Osteoblast (primary cell): Measurements from ENCODE around the gene ADGRA1. TPM values are rescaled to one million over a fixed set of nuclear protein-coding genes. Genes with fewer than 3 reads are reported as not detected.

ENCODE experiments used
- DNase-seq: peaks from one replicate; pipeline ENCODE4 v3.0.0; 2011; ENCODE audit warnings: low spot score, mixed read lengths; ENCODE audit not compliant: insufficient read length; ENCODE audit errors: missing footprints
- H2AFZ ChIP-seq: 2 replicates; pipeline ENCODE4 v1.6.0; 2011; ENCODE audit warnings: mild to moderate bottlenecking, low read length
- H3K27ac ChIP-seq: 2 replicates; pipeline ENCODE4 v1.5.1; 2011; ENCODE audit warnings: mild to moderate bottlenecking, low read depth, low read length, moderate library complexity
- H3K27me3 ChIP-seq: 2 replicates; pipeline ENCODE4 v1.6.0; 2012; ENCODE audit warnings: mild to moderate bottlenecking, control low read depth, inconsistent platforms, low read length, moderate library complexity; ENCODE audit not compliant: insufficient read depth
- H3K36me3 ChIP-seq: 2 replicates; pipeline ENCODE4 v1.5.1; 2011; ENCODE audit warnings: mild to moderate bottlenecking, low read length, control low read depth, moderate library complexity; ENCODE audit not compliant: insufficient read depth
- H3K4me1 ChIP-seq: 2 replicates; pipeline ENCODE4 v1.5.1; 2011; ENCODE audit warnings: mild to moderate bottlenecking, low read length, control low read depth, moderate library complexity; ENCODE audit not compliant: insufficient read depth
- H3K4me2 ChIP-seq: 2 replicates; pipeline ENCODE4 v1.6.0; 2011; ENCODE audit warnings: mild to moderate bottlenecking, low read length; ENCODE audit not compliant: insufficient read depth
- H3K4me3 ChIP-seq: fragments of 200-600 bp; sonication (generic); 3 replicates; pipeline ENCODE4 v1.5.1; 2012; ENCODE audit warnings: mild to moderate bottlenecking, low read length, inconsistent platforms; ENCODE audit not compliant: insufficient read depth
- H3K79me2 ChIP-seq: 2 replicates; pipeline ENCODE4 v1.6.0; 2012; ENCODE audit warnings: mild to moderate bottlenecking, low read length, control low read depth, inconsistent platforms; ENCODE audit not compliant: insufficient read depth
- H3K9me3 ChIP-seq: 2 replicates; pipeline ENCODE4 v1.5.1; 2011; ENCODE audit warnings: low read depth, low read length, control low read depth
- H4K20me1 ChIP-seq: 2 replicates; pipeline ENCODE4 v1.6.0; 2012; ENCODE audit warnings: mild to moderate bottlenecking, low read length, control low read depth; ENCODE audit not compliant: insufficient read depth
- CTCF ChIP-seq: IDR thresholded peaks from 2 replicates; pipeline ENCODE4 v1.5.1; 2011; ENCODE audit warnings: mild to moderate bottlenecking, low read depth, low read length, moderate library complexity; ENCODE audit errors: extremely low read depth
- total RNA-seq: library from RNA; depleted of rRNA; stranded (reverse); fragments of >200 nt; gene quantifications from 2 replicates; pipeline ENCODE4 v1.2.3, GENCODE V29; 2012

ADGRA1 gene
- total RNA-seq, 1 donor, result not detected

GRCh38 chr10:133059571-133059970 is 28.2 kb upstream of the ADGRA1 start:
- no peak for DNase-seq
- Histone ChIP-seq H3K27me3 (no peaks in the 10 kb centered on the region), H4K20me1 (no peaks in the 10 kb centered on the region), H3K27ac (no peak overlapping the region), H3K36me3 (no peaks in the 10 kb centered on the region), H3K79me2 (no peaks in the 10 kb centered on the region), H2AFZ (no peak overlapping the region), H3K9me3 (no peaks in the 10 kb centered on the region), H3K4me3 (no peak overlapping the region), H3K4me1 (no peaks in the 10 kb centered on the region), H3K4me2 (no peak overlapping the region)
- no peak for TF ChIP-seq CTCF

DNA sequence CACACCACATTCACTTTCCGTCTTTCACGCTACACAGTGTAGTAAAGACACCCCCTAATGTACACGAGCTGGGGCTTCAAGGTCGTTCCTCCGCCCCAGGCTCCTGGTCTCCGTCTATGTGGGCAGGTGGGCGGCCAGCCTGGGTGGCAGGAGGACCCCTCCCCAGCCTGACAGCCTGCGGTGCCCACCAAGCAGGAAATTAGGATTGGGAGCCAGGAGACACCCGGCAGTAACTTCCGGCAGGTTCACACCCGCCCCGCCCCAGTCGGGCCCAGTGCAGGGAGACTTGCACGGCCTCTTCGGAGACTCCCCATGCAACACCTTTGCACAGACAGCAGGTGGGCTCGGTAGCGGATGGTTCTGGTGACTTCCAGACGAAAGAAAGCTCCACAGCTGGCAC is 27.7 kb upstream of the ADGRA1 start:
- Histone ChIP-seq H3K27ac (no peak overlapping the region), H3K36me3 (no peaks in the 10 kb centered on the region), H4K20me1 (no peaks in the 10 kb centered on the region), H3K79me2 (no peaks in the 10 kb centered on the region), H3K9me3 (no peaks in the 10 kb centered on the region), H3K4me1 (no peaks in the 10 kb centered on the region), H3K27me3 (no peaks in the 10 kb centered on the region), H2AFZ (no peak overlapping the region), H3K4me3 (no peak overlapping the region), H3K4me2 (no peak overlapping the region)
- no peak for TF ChIP-seq CTCF
- no peak for DNase-seq

DNA sequence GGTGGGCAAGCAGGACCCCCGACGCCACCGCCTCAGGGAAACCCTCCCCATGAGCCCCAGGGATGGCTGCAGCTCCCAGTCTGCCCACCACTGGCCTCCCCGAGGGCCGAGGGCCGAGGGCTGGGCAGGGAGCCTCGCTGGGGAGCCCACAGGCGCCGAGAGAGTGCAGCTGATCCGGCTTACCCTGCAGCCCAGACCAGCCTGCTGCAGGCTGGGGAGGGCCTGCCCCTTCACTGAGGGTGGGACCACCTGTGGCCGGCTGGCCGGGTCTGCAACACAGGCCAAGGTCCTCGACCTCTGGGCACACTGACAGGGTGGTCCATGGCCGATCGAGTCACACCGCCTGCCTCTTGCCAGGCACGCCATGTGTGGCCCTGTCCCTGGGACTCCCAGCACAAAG is 27.3 kb upstream of the ADGRA1 start:
- no peaks in the 10 kb centered on the region for H3K27me3 ChIP-seq
- H3K27ac ChIP-seq, result no peak overlapping the region
- no peaks in the 10 kb centered on the region for H3K4me1 ChIP-seq
- no peak overlapping the region for H3K4me3 ChIP-seq
- H3K79me2 ChIP-seq, result no peaks in the 10 kb centered on the region
- no peaks in the 10 kb centered on the region for H3K9me3 ChIP-seq
- H2AFZ ChIP-seq, result no peak overlapping the region
- no peak overlapping the region for H3K4me2 ChIP-seq
- H4K20me1 ChIP-seq, result no peaks in the 10 kb centered on the region
- DNase-seq, result no peak
- TF ChIP-seq CTCF, result no peak
- H3K36me3 ChIP-seq, result no peaks in the 10 kb centered on the region

GRCh38 chr10:133060881-133061280 is 26.8 kb upstream of the ADGRA1 start:
- Histone ChIP-seq H2AFZ (no peak overlapping the region), H3K79me2 (no peaks in the 10 kb centered on the region), H3K4me2 (no peak overlapping the region), H3K4me3 (no peak overlapping the region), H3K9me3 (no peaks in the 10 kb centered on the region), H3K27me3 (no peaks in the 10 kb centered on the region), H3K36me3 (no peaks in the 10 kb centered on the region), H4K20me1 (no peaks in the 10 kb centered on the region), H3K4me1 (no peaks in the 10 kb centered on the region), H3K27ac (no peak overlapping the region)
- no peak for DNase-seq
- TF ChIP-seq CTCF, result no peak
